PFSK-1 (cell line): ENCODE results near the gene FAM83G. TPM values are rescaled to one million over a fixed set of nuclear protein-coding genes. Genes with fewer than 3 reads are reported as not detected.
"Not testable (repeated sequence)": the region's sequence is repeated elsewhere in the genome, so short reads cannot be mapped to it uniquely, and the experiment has no call there.

Experiments
- FOXP2 ChIP-seq: optimal IDR thresholded peaks from 2 replicates; pipeline ENCODE3; 2011; ENCODE audit warnings: borderline replicate concordance, control low read depth, inconsistent platforms; ENCODE audit not compliant: insufficient read depth; ENCODE audit errors: extremely low read length, extremely low read depth
- POLR2AphosphoS5 ChIP-seq: IDR thresholded peaks from 2 replicates; pipeline ENCODE4 v1.6.1; 2012; ENCODE audit warnings: low read depth, mild to moderate bottlenecking, control low read depth, low read length, moderate library complexity
- REST ChIP-seq, 2 experiments: IDR thresholded peaks; 2 replicates each; pipeline versions ENCODE4 v1.6.1 to v1.8.0; 2011 to 2012; ENCODE audit warnings: low read depth in 2 of 2, low read length in 2 of 2, control low read depth in 1 of 2, inconsistent platforms in 1 of 2, mild to moderate bottlenecking in 1 of 2, moderate library complexity in 1 of 2; ENCODE audit not compliant: insufficient read depth in 1 of 2
- SIN3A ChIP-seq: IDR thresholded peaks from 2 replicates; pipeline ENCODE4 v1.6.1; 2012; ENCODE audit warnings: mild to moderate bottlenecking, low read length, moderate library complexity, borderline replicate concordance; ENCODE audit not compliant: insufficient read depth
- TAF1 ChIP-seq: IDR thresholded peaks from 2 replicates; pipeline ENCODE4 v1.6.1; 2012; ENCODE audit warnings: low read length, control low read depth, borderline replicate concordance; ENCODE audit not compliant: insufficient read depth
- polyA plus RNA-seq: library from polyadenylated mRNA; unstranded; fragments of >200 nt; gene quantifications from one replicate; pipeline ENCODE4 v1.2.1, GENCODE V29; 2012; ENCODE audit warnings: low read depth, missing spikeins; ENCODE audit not compliant: insufficient read length

The FAM83G gene
- 10.9 TPM for polyA plus RNA-seq

- TF ChIP-seq POLR2AphosphoS5: no peak
- TF ChIP-seq SIN3A: no peak
- no peak for TF ChIP-seq FOXP2
- TF ChIP-seq TAF1: no peak
- no peak for TF ChIP-seq REST (IDR thresholded peaks at IDR 0.05; ENCODE audit: insufficient read depth in 1 of 2, low read depth in 2 of 2, low read length in 2 of 2)
Observed at GRCh38 chr17:19004421-19005136, at the start of gene FAM83G. Gene FAM83G, minus strand, starts transcription at chr17:19004764. Its CDS starts 723 bp downstream, at chr17:19004041.

GRCh38 chr17:19046782-19047375 is 42.3 kb upstream of the FAM83G start, which contains the start of gene GRAP:
Gene GRAP, minus strand, starts transcription at chr17:19046957. Its CDS starts 31 bp downstream, at chr17:19046926.
- TF ChIP-seq SIN3A; REST (IDR thresholded peaks at IDR 0.05; ENCODE audit: insufficient read depth in 1 of 2, low read depth in 2 of 2, low read length in 2 of 2); POLR2AphosphoS5: not testable (repeated sequence)

GRCh38 chr17:19024101-19025078 is 19.8 kb upstream of the FAM83G start:
- TF ChIP-seq TAF1: no peak

GRCh38 chr17:19023209-19023999 is 18.8 kb upstream of the FAM83G start:
- TF ChIP-seq SIN3A (no peak), POLR2AphosphoS5 (no peak), FOXP2 (no peak)

GRCh38 chr17:19022747-19023146 is 18.2 kb upstream of the FAM83G start:
- TF ChIP-seq TAF1 (no peak), FOXP2 (no peak), REST (IDR thresholded peaks at IDR 0.05; ENCODE audit: insufficient read depth in 1 of 2, low read depth in 2 of 2, low read length in 2 of 2) (no peak), POLR2AphosphoS5 (no peak), SIN3A (no peak)
